Measurements from ENCODE around the gene TNK2.

TNK2 gene

GRCh38 chr3:195860456-195860855 lies 47.9 kb downstream of the TNK2 start:
- TF ChIP-seq, protein P1, sequence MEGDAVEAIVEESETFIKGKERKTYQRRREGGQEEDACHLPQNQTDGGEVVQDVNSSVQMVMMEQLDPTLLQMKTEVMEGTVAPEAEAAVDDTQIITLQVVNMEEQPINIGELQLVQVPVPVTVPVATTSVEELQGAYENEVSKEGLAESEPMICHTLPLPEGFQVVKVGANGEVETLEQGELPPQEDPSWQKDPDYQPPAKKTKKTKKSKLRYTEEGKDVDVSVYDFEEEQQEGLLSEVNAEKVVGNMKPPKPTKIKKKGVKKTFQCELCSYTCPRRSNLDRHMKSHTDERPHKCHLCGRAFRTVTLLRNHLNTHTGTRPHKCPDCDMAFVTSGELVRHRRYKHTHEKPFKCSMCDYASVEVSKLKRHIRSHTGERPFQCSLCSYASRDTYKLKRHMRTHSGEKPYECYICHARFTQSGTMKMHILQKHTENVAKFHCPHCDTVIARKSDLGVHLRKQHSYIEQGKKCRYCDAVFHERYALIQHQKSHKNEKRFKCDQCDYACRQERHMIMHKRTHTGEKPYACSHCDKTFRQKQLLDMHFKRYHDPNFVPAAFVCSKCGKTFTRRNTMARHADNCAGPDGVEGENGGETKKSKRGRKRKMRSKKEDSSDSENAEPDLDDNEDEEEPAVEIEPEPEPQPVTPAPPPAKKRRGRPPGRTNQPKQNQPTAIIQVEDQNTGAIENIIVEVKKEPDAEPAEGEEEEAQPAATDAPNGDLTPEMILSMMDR (conservative IDR thresholded peaks at IDR 0.05) = no peak

DNA sequence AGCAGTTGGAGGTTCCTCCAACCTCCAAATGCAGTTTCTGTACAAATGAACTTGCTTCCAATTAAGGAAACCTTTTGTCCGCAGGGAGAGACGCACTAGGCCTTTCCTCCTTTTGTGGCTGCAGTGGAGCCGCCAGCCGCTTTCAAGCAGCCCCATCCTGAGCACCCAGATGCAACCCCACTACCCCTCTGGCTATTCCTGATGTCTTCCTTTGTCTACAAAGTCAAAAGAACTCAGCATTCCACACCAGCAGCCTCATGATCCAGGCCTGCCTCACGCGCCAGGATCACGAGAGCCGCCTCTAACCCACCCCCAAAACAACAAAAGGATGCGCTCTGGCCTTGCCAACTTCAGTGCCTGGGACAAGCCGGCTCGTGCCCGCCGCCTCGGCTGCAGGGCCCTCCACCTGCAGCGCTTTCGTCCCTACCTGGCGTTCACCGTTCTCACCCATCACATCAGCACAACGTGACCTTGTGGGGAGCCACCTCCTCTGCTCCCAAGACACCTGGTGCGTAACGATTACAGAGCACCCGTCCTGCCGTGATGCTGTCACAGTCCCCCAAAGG lies 48.4 kb downstream of the TNK2 start:
- TF ChIP-seq, protein P1 (conservative IDR thresholded peaks at IDR 0.05) = no peak
- peak overlapping the region; percentile 38 for H3K27ac ChIP-seq

More at GRCh38 chr3:195860456-195860855, 47.9 kb downstream of the TNK2 start:
- H3K27ac ChIP-seq = peak overlapping the region; percentile 38

DNA sequence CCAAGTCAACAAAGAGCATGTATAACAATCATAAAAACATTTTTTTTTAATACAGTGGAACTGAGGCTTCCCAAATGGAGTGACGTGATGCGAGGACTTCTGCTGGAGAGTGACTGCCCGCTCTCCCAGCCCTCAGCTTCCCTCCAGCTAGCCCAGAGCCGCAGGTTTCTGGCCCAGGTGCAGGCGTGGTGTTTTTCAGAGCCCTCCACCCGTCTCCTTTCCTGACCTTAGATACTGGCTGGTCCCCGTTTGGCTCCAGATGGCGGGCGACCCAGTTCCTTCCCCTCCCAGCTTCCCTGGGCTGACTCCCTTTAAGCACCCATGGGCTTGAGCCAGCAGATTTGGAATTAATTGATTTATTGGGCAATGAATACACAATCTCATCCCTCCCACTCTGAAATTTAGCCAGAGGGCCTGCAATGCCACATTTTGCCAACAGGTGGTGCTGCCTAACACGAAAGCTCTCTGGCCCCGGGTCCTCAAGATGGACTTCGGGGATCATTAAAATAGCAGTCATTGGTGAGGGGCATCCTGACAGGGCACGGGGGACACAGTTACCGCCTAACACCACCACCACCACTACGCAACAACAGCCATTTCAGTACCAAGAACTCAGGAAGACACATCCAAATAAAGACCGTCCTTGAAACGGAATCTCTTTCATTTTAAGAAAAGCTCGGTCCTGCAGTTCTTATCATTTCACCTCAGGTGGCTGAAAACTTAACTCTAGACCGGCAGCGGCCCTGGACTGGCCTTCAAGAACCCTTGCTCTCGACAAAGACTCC lies 49.1 kb downstream of the TNK2 start:
- TF ChIP-seq, protein P1 (conservative IDR thresholded peaks at IDR 0.05) = peak; percentile 94
- peak overlapping the region; percentile 38 for H3K27ac ChIP-seq

GRCh38 chr3:195856410-195857084 lies 51.8 kb downstream of the TNK2 start:
- TF ChIP-seq, protein P1 (conservative IDR thresholded peaks at IDR 0.05) = no peak
- H3K27ac ChIP-seq = peak overlapping the region; percentile 73

DNA sequence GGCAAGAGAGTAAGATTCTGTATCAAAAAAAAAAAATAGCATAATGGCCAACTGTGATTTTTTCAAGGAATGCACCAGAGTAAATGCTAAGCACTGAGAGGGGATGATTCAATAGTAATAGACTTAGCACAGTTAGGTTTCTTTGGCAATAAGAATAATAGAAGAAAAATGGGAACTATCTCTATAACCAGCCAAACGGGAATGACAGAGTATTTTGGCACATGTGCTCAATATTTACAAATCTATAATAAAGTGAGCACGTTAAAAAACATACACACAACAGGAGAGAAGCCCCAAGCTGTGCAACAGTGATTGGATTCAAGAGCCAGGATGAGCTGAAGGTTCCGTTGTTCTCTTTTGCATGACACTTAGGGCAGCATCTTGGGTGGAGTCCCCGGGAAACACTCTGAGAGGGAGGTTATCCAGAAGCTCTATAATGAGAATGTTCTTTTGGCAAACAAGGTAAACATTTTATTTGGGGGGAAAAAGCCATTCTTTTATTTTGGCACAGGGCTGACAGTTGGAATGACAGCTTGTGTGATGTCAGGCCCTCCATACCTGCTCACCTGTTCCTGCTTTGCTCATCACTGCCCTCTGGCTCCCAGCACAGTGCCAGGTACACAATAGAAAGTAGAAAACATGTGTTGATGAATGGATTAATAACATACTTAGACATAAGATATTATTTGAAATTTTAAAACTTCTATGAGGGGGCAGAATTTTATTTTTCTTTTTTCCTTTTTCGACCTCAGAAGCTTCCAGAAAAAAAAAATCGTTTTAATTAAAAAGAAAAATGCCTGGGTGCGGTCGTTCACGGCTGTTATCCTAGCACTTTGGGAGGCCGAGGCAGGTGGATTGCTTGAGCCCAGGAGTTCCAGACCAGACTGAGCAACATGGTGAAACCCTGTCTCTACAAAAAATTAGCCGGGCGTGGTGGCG lies 52.6 kb downstream of the TNK2 start:
- TF ChIP-seq, protein P1 (conservative IDR thresholded peaks at IDR 0.05) = peak; percentile 79
- H3K27ac ChIP-seq = peak overlapping the region; percentile 73

DNA sequence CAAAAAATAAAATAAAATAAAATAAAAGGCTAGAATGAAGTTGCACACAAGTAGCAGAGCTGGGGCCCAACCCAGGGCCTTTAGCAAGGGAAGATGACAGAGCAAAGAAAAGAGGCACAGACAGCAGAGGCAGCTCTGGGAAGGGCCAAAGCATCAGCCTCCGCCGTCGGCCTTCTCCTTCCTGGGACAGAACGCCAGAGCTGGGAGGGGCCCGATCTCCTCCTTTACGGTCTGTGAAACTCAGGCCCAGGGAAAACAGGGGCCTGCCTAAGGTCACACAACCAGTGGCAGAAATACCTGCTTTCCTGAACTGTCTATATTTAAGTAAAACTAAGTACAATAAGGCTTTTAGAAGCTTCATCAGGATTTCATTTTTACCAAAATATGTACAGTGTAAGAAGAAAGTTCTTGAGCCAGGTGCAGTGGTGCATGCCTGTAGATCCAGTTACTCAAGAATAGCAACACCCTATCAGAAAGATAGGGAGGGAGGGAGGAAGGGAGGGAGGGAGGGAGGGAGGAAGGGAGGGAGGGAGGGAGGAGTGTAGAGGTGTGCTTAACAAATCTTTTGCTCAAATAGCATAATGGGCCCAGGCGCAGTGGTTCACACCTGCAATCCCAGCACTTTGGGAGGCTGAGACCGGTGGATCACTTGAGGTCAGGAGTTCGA lies 53.6 kb downstream of the TNK2 start:
- TF ChIP-seq, protein P1 (conservative IDR thresholded peaks at IDR 0.05) = no peak
- peak overlapping the region; percentile 73 for H3K27ac ChIP-seq
